ENCODE data around the gene SERTAD4. TPM values are rescaled to one million over a fixed set of nuclear protein-coding genes. Genes with fewer than 3 reads are reported as not detected.
"Not testable (repeated sequence)": the region's sequence is repeated elsewhere in the genome, so short reads cannot be mapped to it uniquely, and the experiment has no call there.

SERTAD4 gene
- total RNA-seq, 2 donors from 2014 or later: 4.2 to 4.6 TPM

- no peak overlapping the region for H3K27ac ChIP-seq
- H3K36me3 ChIP-seq: no peaks in the 10 kb centered on the region
- no peak overlapping the region for H3K9ac ChIP-seq (ENCODE audit: low read depth in 2 of 2, low read length in 2 of 2)
- H3K4me3 ChIP-seq: no peak overlapping the region
- intact Hi-C loops (cut with DNase I): no loop called here
- no peak for DNase-seq
- no peaks in the 10 kb centered on the region for H3K27me3 ChIP-seq
- no peaks in the 10 kb centered on the region for H3K9me3 ChIP-seq
- H3K4me1 ChIP-seq: no peaks in the 10 kb centered on the region
- TF ChIP-seq CTCF (IDR thresholded peaks at IDR 0.05): no peak
Observed at GRCh38 chr1:210262897-210263272, 30.3 kb downstream of the SERTAD4 start.

- H3K36me3 ChIP-seq: no peaks in the 10 kb centered on the region
- intact Hi-C loops (cut with DNase I): no loop called here
- H3K27me3 ChIP-seq: no peaks in the 10 kb centered on the region
- no peak overlapping the region for H3K27ac ChIP-seq
- H3K4me1 ChIP-seq: no peaks in the 10 kb centered on the region
- no peak overlapping the region for H3K9ac ChIP-seq (ENCODE audit: low read depth in 2 of 2, low read length in 2 of 2)
- no peak for TF ChIP-seq CTCF (IDR thresholded peaks at IDR 0.05)
- H3K4me3 ChIP-seq: no peak overlapping the region
- DNase-seq: no peak
- no peaks in the 10 kb centered on the region for H3K9me3 ChIP-seq
Observed at GRCh38 chr1:210263963-210264362, 31.4 kb downstream of the SERTAD4 start.

- Histone ChIP-seq H3K27ac (no peak overlapping the region), H3K27me3 (no peaks in the 10 kb centered on the region), H3K4me3 (no peak overlapping the region), H3K9ac (ENCODE audit: low read depth in 2 of 2, low read length in 2 of 2) (no peak overlapping the region), H3K36me3 (no peaks in the 10 kb centered on the region), H3K4me1 (no peaks in the 10 kb centered on the region), H3K9me3 (no peaks in the 10 kb centered on the region)
- DNase-seq: no peak
- no peak for TF ChIP-seq CTCF (IDR thresholded peaks at IDR 0.05)
- intact Hi-C loops (cut with DNase I): no loop called here
Observed at GRCh38 chr1:210264496-210265380, 32.1 kb downstream of the SERTAD4 start.

- H3K27ac ChIP-seq; H3K9ac ChIP-seq (ENCODE audit: low read depth in 2 of 2, low read length in 2 of 2); H3K9me3 ChIP-seq; H3K36me3 ChIP-seq; intact Hi-C loops (cut with DNase I); H3K4me1 ChIP-seq; H3K4me3 ChIP-seq; H3K27me3 ChIP-seq; DNase-seq: not testable (repeated sequence)
Observed at GRCh38 chr1:210265392-210265955, 32.9 kb downstream of the SERTAD4 start.

- H3K36me3 ChIP-seq: no peaks in the 10 kb centered on the region
- no peak overlapping the region for H3K4me3 ChIP-seq
Observed at GRCh38 chr1:210269981-210270380, 37.4 kb downstream of the SERTAD4 start.

More at GRCh38 chr1:210269981-210270380, 37.4 kb downstream of the SERTAD4 start:
- Histone ChIP-seq H3K27ac (no peak overlapping the region), H3K9me3 (no peaks in the 10 kb centered on the region), H3K9ac (ENCODE audit: low read depth in 2 of 2, low read length in 2 of 2) (no peak overlapping the region), H3K4me1 (no peaks in the 10 kb centered on the region), H3K27me3 (no peaks in the 10 kb centered on the region)
- TF ChIP-seq CTCF (IDR thresholded peaks at IDR 0.05): no peak
- DNase-seq: no peak
- intact Hi-C loops (cut with DNase I): no loop called here
